Activated CD4-positive, alpha-beta T cell treated with anti-CD3 and anti-CD28 coated beads, Interleukin-2, amount 10 ng/mL, durations not matched to agents 7 days and 5 days (primary cell): ENCODE data around the gene TRIM27. TPM values are rescaled to one million over a fixed set of nuclear protein-coding genes. Genes with fewer than 3 reads are reported as not detected.

ENCODE experiments used
- total RNA-seq, 2 experiments: library from RNA; stranded (reverse); gene quantifications; one replicate each; pipeline ENCODE4 v1.2.3, GENCODE V29; 2021

TRIM27 gene
- total RNA-seq, 2 experiments from 2014 or later: 63.1 to 66.6 TPM

Other genes starting within 250 kb of the TRIM27 start
- under 1 TPM; 0.55 to 0.65 TPM for gene ZNF311, start 81.3 kb upstream of the TRIM27 start, total RNA-seq
- not detected for gene OR2W1, start 121.2 kb upstream of the TRIM27 start, total RNA-seq
- not detected for gene OR2B3, start 163.3 kb upstream of the TRIM27 start, total RNA-seq
- not detected for gene OR2J1, start 175.5 kb upstream of the TRIM27 start, total RNA-seq
- not detected for gene OR2J3, start 184.1 kb upstream of the TRIM27 start, total RNA-seq
- not detected for gene OR2J2, start 246.9 kb upstream of the TRIM27 start, total RNA-seq